Measurements from ENCODE around the gene GATM.

GRCh38 chr15:45407786-45408185 is 29.4 kb upstream of the GATM start:
- TF ChIP-seq EZH2phosphoT487 (IDR thresholded peaks at IDR 0.05; ENCODE audit: low read depth, severe bottlenecking, unreplicated experiment) (no peak), EZH2 (IDR thresholded peaks at IDR 0.05; ENCODE audit: borderline replicate concordance) (no peak)
- TF ChIP-seq, protein P1, sequence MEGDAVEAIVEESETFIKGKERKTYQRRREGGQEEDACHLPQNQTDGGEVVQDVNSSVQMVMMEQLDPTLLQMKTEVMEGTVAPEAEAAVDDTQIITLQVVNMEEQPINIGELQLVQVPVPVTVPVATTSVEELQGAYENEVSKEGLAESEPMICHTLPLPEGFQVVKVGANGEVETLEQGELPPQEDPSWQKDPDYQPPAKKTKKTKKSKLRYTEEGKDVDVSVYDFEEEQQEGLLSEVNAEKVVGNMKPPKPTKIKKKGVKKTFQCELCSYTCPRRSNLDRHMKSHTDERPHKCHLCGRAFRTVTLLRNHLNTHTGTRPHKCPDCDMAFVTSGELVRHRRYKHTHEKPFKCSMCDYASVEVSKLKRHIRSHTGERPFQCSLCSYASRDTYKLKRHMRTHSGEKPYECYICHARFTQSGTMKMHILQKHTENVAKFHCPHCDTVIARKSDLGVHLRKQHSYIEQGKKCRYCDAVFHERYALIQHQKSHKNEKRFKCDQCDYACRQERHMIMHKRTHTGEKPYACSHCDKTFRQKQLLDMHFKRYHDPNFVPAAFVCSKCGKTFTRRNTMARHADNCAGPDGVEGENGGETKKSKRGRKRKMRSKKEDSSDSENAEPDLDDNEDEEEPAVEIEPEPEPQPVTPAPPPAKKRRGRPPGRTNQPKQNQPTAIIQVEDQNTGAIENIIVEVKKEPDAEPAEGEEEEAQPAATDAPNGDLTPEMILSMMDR (IDR thresholded peaks at IDR 0.05; ENCODE audit: poor library complexity) = no peak
